Trophoblast cell (in vitro differentiated cells and primary cell): Measurements from ENCODE around the gene ZNF575.

Source experiments
- DNase-seq, 2 donors: peaks; one replicate each; pipeline ENCODE4 v3.0.0-alpha.2; 2016
- H2AFZ ChIP-seq: 2 replicates; pipeline ENCODE4 v1.6.1; 2013; ENCODE audit warnings: low read length, moderate library complexity, mild to moderate bottlenecking; ENCODE audit not compliant: insufficient read depth, poor library complexity
- H2AK5ac ChIP-seq: 2 replicates; pipeline ENCODE4 v1.6.1; 2013; ENCODE audit warnings: mild to moderate bottlenecking, low read length
- H2BK120ac ChIP-seq: 2 replicates; pipeline ENCODE4 v1.6.1; 2013; ENCODE audit warnings: low read length, mild to moderate bottlenecking, moderate library complexity; ENCODE audit not compliant: insufficient read depth, poor library complexity
- H2BK12ac ChIP-seq: 2 replicates; pipeline ENCODE4 v1.6.1; 2013; ENCODE audit warnings: mild to moderate bottlenecking, low read length, moderate library complexity
- H2BK5ac ChIP-seq: 2 replicates; pipeline ENCODE4 v1.6.1; 2013; ENCODE audit warnings: low read length, low read depth, moderate library complexity, mild to moderate bottlenecking; ENCODE audit not compliant: poor library complexity
- H3K14ac ChIP-seq: 2 replicates; pipeline ENCODE4 v1.6.1; 2013; ENCODE audit warnings: mild to moderate bottlenecking, low read length
- H3K18ac ChIP-seq: 2 replicates; pipeline ENCODE4 v1.6.1; 2013; ENCODE audit warnings: mild to moderate bottlenecking, low read length
- H3K23ac ChIP-seq: 2 replicates; pipeline ENCODE4 v1.6.1; 2013; ENCODE audit warnings: low read length
- H3K27ac ChIP-seq: 2 replicates; pipeline ENCODE4 v1.5.1; 2013; ENCODE audit warnings: low read depth, mild to moderate bottlenecking, inconsistent platforms, low read length, moderate library complexity
- H3K27me3 ChIP-seq: 2 replicates; pipeline ENCODE4 v1.6.1; 2013; ENCODE audit warnings: inconsistent platforms, mild to moderate bottlenecking, low read length, moderate library complexity; ENCODE audit not compliant: insufficient read depth
- H3K36me3 ChIP-seq, 2 experiments: 1 replicate in 1 of 2; 2 replicates in 1 of 2; pipeline ENCODE4 v1.6.1; 2013; ENCODE audit warnings: low read length in 2 of 2, mild to moderate bottlenecking in 2 of 2, moderate library complexity in 1 of 2; ENCODE audit not compliant: insufficient read depth in 2 of 2, control insufficient read depth in 1 of 2
- H3K4ac ChIP-seq: 2 replicates; pipeline ENCODE4 v1.6.1; 2013; ENCODE audit warnings: low read depth, mild to moderate bottlenecking, low read length, moderate library complexity
- H3K4me1 ChIP-seq, 2 experiments: 1 replicate in 1 of 2; 2 replicates in 1 of 2; pipeline ENCODE4 v1.6.1; 2013; ENCODE audit warnings: low read length in 2 of 2, mild to moderate bottlenecking in 2 of 2, moderate library complexity in 1 of 2; ENCODE audit not compliant: insufficient read depth in 2 of 2, control insufficient read depth in 1 of 2
- H3K4me2 ChIP-seq: 2 replicates; pipeline ENCODE4 v1.6.1; 2013; ENCODE audit warnings: inconsistent platforms, mild to moderate bottlenecking, low read length, moderate library complexity
- H3K4me3 ChIP-seq: 2 replicates; pipeline ENCODE4 v1.5.1; 2013; ENCODE audit warnings: mild to moderate bottlenecking, low read depth, low read length, inconsistent platforms
- H3K79me1 ChIP-seq: one replicate; pipeline ENCODE4 v1.6.1; 2013; ENCODE audit warnings: low read length
- H3K79me2 ChIP-seq: 2 replicates; pipeline ENCODE4 v1.6.1; 2013; ENCODE audit warnings: low read length, mild to moderate bottlenecking; ENCODE audit not compliant: control insufficient read depth, insufficient read depth, poor library complexity
- H3K9ac ChIP-seq: 2 replicates; pipeline ENCODE4 v1.6.1; 2013; ENCODE audit warnings: mild to moderate bottlenecking, low read length
- H3K9me3 ChIP-seq: 2 replicates; pipeline ENCODE4 v1.6.1; 2013; ENCODE audit warnings: low read depth, mild to moderate bottlenecking, control low read depth, inconsistent platforms, low read length; ENCODE audit not compliant: insufficient read depth
- H4K12ac ChIP-seq: 2 replicates; pipeline ENCODE4 v1.6.1; 2013; ENCODE audit warnings: low read depth, mild to moderate bottlenecking, low read length, moderate library complexity
- H4K8ac ChIP-seq: 2 replicates; pipeline ENCODE4 v1.6.1; 2013; ENCODE audit warnings: low read depth, mild to moderate bottlenecking, low read length, moderate library complexity
- H4K91ac ChIP-seq: one replicate; pipeline ENCODE4 v1.6.1; 2013; ENCODE audit warnings: low read depth, mild to moderate bottlenecking, low read length, moderate library complexity
- WGBS: extraction: QIAGEN DNeasy Blood & Tissue Kit; methylation state at CpG from one replicate; pipeline ENCODE4 v1.1.7; 2013; ENCODE audit warnings: missing lambda C conversion rate; ENCODE audit not compliant: insufficient read length, insufficient coverage; ENCODE audit errors: extremely low coverage; 5-methylcytosine and 5-hydroxymethylcytosine counted together

ZNF575 gene

GRCh38 chr19:43563816-43564457 is 30.9 kb downstream of the ZNF575 start:
- no peak overlapping the region for H3K27ac ChIP-seq
- no peak overlapping the region for H3K4ac ChIP-seq
- no peak overlapping the region for H2AFZ ChIP-seq
- H3K4me1 ChIP-seq: no peaks in the 10 kb centered on the region
- H3K23ac ChIP-seq: no peak overlapping the region
- no peaks in the 10 kb centered on the region for H3K79me2 ChIP-seq
- no peak overlapping the region for H3K18ac ChIP-seq
- H4K12ac ChIP-seq: no peak overlapping the region
- no peak overlapping the region for H3K9ac ChIP-seq
- H4K91ac ChIP-seq: no peak overlapping the region
- H3K79me1 ChIP-seq: no peaks in the 10 kb centered on the region
- H3K27me3 ChIP-seq: no peaks in the 10 kb centered on the region
- no peak for DNase-seq
- no peak overlapping the region for H3K4me2 ChIP-seq
- no peak overlapping the region for H2AK5ac ChIP-seq
- H3K9me3 ChIP-seq: no peaks in the 10 kb centered on the region
- WGBS: no CpG with 5 or more reads among the region's 10 CpGs
- no peak overlapping the region for H3K14ac ChIP-seq
- H4K8ac ChIP-seq: no peak overlapping the region
- H3K36me3 ChIP-seq: peaks cover 22 to 30% of the 10 kb centered on the region in 2 experiments
- no peak overlapping the region for H2BK5ac ChIP-seq
- H3K4me3 ChIP-seq: no peak overlapping the region
- no peak overlapping the region for H2BK12ac ChIP-seq
- no peak overlapping the region for H2BK120ac ChIP-seq

DNA sequence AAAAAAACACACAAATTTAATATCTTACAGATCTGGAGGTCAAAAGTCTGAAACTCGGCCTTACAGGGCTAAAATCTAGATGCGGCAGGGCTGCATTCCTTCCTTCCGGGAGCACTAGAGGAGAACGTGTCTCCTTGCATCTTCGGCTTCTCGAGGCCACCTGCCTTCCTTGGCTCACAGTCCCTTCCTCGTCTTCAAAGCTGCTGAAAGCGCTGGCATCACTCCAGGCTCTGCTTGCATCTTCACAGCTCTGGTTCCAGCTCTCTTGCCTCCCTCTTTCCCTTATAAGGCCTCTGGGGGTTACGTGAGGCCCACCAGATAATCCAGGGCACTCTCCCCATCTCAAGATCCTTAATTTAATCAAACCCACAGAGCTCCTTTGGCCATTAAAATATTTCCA is 31.8 kb downstream of the ZNF575 start:
- Histone ChIP-seq H4K91ac (no peak overlapping the region), H3K79me2 (no peaks in the 10 kb centered on the region), H3K4me3 (no peak overlapping the region), H2BK5ac (no peak overlapping the region), H3K27ac (no peak overlapping the region), H4K12ac (no peak overlapping the region), H3K23ac (no peak overlapping the region), H3K27me3 (no peaks in the 10 kb centered on the region), H3K4ac (no peak overlapping the region), H3K18ac (no peak overlapping the region), H3K14ac (no peak overlapping the region), H2AFZ (no peak overlapping the region), H3K4me2 (no peak overlapping the region), H2BK12ac (no peak overlapping the region), H2BK120ac (no peak overlapping the region), H3K9me3 (no peaks in the 10 kb centered on the region), H2AK5ac (no peak overlapping the region), H3K79me1 (no peaks in the 10 kb centered on the region), H4K8ac (no peak overlapping the region), H3K36me3 (peaks cover 21 to 30% of the 10 kb centered on the region in 2 experiments), H3K4me1 (no peaks in the 10 kb centered on the region), H3K9ac (no peak overlapping the region)
- no CpG with 5 or more reads among the region's 9 CpGs for WGBS
- DNase-seq: peak in 1 of 2 donors; percentile 34

GRCh38 chr19:43569657-43570056 is 36.7 kb downstream of the ZNF575 start:
- Histone ChIP-seq H3K4ac (no peak overlapping the region), H3K79me1 (no peaks in the 10 kb centered on the region), H3K4me2 (no peak overlapping the region), H3K23ac (no peak overlapping the region), H4K8ac (no peak overlapping the region), H3K27ac (no peak overlapping the region), H3K4me1 (peaks cover 0 to 4% of the 10 kb centered on the region in 2 experiments), H3K79me2 (no peaks in the 10 kb centered on the region), H3K4me3 (no peak overlapping the region), H2BK12ac (no peak overlapping the region), H3K36me3 (peaks cover 2 to 9% of the 10 kb centered on the region in 2 experiments), H3K27me3 (no peaks in the 10 kb centered on the region), H3K9me3 (no peaks in the 10 kb centered on the region), H2BK5ac (no peak overlapping the region), H3K18ac (no peak overlapping the region), H2AFZ (no peak overlapping the region), H4K91ac (no peak overlapping the region), H3K14ac (no peak overlapping the region), H2BK120ac (no peak overlapping the region), H4K12ac (no peak overlapping the region), H3K9ac (no peak overlapping the region), H2AK5ac (no peak overlapping the region)
- no peak for DNase-seq
- no CpG with 5 or more reads among the region's 5 CpGs for WGBS

DNA sequence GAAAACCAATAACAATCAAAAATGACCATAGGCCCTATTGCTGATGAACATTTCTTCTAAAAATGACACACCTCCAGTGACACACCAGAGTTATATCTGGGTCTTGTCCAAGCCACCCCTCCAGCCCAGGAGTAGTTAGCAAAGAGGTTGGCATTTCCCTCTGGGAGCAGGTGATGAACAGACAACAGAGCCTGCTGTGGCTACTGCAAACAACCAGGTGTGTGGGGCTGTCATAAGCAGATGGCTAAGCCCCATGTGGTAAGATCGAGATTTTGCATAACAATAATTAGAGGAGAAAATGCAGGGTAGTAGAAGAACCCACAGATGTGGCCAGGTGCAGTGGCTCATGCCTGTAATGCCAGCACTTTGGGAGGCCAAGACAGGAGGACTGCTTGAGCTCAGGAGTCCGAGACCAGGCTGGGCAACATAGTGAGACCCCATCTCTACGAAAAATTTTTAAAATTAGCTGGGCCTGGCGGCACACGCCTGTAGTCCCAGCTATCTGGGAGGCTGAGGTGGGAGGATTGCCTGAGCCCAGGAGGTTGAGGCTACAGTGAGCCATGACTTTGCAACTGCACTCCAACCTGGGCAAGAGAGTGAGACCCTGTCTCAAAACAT is 37.3 kb downstream of the ZNF575 start:
- no peaks in the 10 kb centered on the region for H3K27me3 ChIP-seq
- no peak overlapping the region for H4K12ac ChIP-seq
- no peak overlapping the region for H3K4ac ChIP-seq
- H3K14ac ChIP-seq: no peak overlapping the region
- no peaks in the 10 kb centered on the region for H3K9me3 ChIP-seq
- no peak overlapping the region for H3K9ac ChIP-seq
- H4K91ac ChIP-seq: no peak overlapping the region
- H2BK120ac ChIP-seq: no peak overlapping the region
- peaks cover 0 to 6% of the 10 kb centered on the region in 2 experiments for H3K4me1 ChIP-seq
- H2AK5ac ChIP-seq: no peak overlapping the region
- no peak overlapping the region for H3K4me3 ChIP-seq
- no peak overlapping the region for H3K27ac ChIP-seq
- peaks cover 4% of the 10 kb centered on the region for H3K79me2 ChIP-seq
- H3K18ac ChIP-seq: no peak overlapping the region
- H3K23ac ChIP-seq: no peak overlapping the region
- H2BK12ac ChIP-seq: no peak overlapping the region
- no peak overlapping the region for H3K4me2 ChIP-seq
- H2AFZ ChIP-seq: no peak overlapping the region
- peaks cover 2% of the 10 kb centered on the region for H3K79me1 ChIP-seq
- H2BK5ac ChIP-seq: no peak overlapping the region
- H4K8ac ChIP-seq: no peak overlapping the region
- no CpG with 5 or more reads among the region's 5 CpGs for WGBS
- H3K36me3 ChIP-seq: peaks cover 2 to 9% of the 10 kb centered on the region in 2 experiments
- peak; percentile 15 to 19 for DNase-seq
